HG02852 (cell line): ENCODE data around the gene DNAJC30.

ENCODE experiments used
- ATAC-seq: cut with Tn5 transposase; IDR thresholded peaks from one replicate; pipeline ENCODE4 v1.9.1; 2021; ENCODE audit warnings: mild to moderate bottlenecking, moderate library complexity; ENCODE audit not compliant: unreplicated experiment

The DNAJC30 gene

GRCh38 chr7:73650524-73650923 lies 32.7 kb downstream of the DNAJC30 start:
- ATAC-seq: no peak

- no peak for ATAC-seq
Observed at GRCh38 chr7:73649576-73649975, 33.7 kb downstream of the DNAJC30 start.

- no peak for ATAC-seq
Observed at GRCh38 chr7:73648593-73649332, 34.5 kb downstream of the DNAJC30 start.

- ATAC-seq: no peak
Observed at GRCh38 chr7:73647725-73648592, 35.3 kb downstream of the DNAJC30 start.

- ATAC-seq: no peak
Observed at GRCh38 chr7:73646785-73647724, 36.2 kb downstream of the DNAJC30 start.

GRCh38 chr7:73645643-73646174 lies 37.5 kb downstream of the DNAJC30 start:
- ATAC-seq: no peak

GRCh38 chr7:73644688-73645286 lies 38.5 kb downstream of the DNAJC30 start:
- no peak for ATAC-seq

GRCh38 chr7:73642834-73643233 lies 40.4 kb downstream of the DNAJC30 start:
- ATAC-seq: no peak

- ATAC-seq: no peak
Observed at GRCh38 chr7:73638911-73639310, 44.3 kb downstream of the DNAJC30 start.

- ATAC-seq: no peak
Observed at GRCh38 chr7:73635428-73636200, 47.6 kb downstream of the DNAJC30 start.

GRCh38 chr7:73633844-73634243 lies 49.4 kb downstream of the DNAJC30 start:
- ATAC-seq: no peak

- ATAC-seq: no peak
Observed at GRCh38 chr7:73633323-73633722, 49.9 kb downstream of the DNAJC30 start.

- no peak for ATAC-seq
Observed at GRCh38 chr7:73631558-73631957, 51.7 kb downstream of the DNAJC30 start.
